ENCODE data around the gene AMBRA1.
A peak's percentile ranks its signal among the peaks of the same experiment; 100 is the strongest.
"Not testable (repeated sequence)": the region's sequence is repeated elsewhere in the genome, so short reads cannot be mapped to it uniquely, and the experiment has no call there.

Gene AMBRA1

DNA sequence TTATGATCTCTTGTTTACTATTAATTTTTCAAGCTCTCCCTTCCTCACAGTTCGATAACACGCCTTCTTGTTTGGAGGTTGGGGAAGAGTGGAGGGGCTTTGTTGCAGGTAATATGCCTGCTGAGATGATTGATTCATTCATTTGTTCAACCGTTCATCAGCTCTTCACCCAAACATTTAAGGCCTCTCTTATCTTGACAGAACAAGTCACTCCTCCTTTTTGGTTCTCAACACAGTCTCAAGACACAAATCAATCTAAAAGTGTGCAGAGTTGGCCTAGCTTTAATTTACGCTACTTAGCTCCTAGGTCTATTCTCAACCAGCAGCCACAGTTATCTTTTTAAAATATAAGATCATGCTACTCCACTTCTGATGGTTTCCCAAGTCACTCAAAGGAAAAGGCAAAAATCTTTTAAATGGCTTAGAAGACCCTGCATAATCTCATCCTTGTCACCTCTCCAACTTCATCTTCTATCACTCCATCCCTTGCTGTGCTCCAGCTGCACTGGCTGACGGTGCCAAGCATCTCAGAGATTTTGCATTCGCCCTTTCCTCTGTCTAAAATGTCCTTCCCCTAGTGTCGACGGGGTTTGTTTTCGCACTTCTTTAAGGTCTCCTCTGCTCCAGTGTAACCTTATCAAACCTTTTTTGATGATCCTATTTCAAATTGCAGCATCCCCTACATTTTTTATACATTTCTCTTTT lies 60.3 kb downstream of the AMBRA1 start:
- no peak for DNase-seq (ENCODE audit: low read depth in 2 of 2)

GRCh38 chr11:46529928-46530574 lies 63.8 kb downstream of the AMBRA1 start:
- DNase-seq (ENCODE audit: low read depth in 2 of 2): no peak

- DNase-seq (ENCODE audit: low read depth in 2 of 2): peak; percentile 62 to 72
Observed at GRCh38 chr11:46529095-46529905, 64.5 kb downstream of the AMBRA1 start.

DNA sequence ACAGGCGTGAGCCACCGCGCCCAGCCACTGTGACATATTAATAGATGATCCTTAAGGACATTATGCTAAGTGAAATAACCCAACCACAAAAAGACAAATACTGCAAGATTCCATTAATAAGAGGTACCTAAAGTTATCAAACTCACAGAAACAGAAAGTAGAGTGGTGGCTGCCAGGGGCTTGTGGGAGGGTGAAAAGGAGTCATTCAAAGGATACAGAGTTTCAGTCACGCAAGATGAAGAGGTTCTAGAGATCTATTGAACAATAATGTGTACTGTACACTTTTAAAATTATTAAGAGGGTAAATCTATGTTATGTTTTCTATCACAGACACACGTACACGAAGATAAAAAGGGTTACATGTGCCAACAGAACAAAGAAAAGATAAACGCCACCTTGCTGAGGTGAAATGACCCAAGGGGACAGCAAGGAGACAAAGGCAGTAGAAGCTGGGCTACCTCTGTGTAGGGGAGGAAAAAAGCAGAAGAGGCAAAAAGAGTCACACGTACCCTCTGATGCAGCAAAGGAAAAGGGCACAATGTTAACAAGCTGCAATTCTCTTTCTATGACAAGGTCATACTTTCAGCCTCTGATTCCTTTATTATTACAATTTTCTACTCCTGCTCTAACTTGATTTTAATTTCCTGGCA lies 65.3 kb downstream of the AMBRA1 start:
- DNase-seq (ENCODE audit: low read depth in 2 of 2): no peak

DNA sequence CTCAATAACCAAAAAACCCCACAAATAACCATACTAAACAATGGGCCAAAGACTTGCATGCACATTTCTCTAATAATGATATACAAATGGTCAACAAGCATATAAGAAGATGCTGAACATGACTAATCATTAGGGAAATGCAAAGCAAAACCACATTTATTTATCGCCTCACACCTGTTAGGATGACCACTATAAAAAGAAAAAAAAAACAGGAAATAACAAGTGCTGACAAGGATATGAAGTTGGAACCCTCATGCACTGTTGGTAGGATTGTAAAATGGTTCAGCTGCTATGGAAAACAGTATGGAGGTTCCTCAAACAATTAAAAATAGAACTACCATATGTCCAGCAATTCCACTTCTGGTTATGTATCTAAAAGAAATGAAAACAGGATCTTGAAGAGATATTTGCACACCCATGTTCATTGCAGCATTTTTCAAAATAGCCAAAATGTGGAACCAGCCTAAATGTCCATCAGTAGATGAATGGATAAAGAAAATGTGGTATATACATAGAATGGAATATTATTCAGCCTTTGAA lies 66.2 kb downstream of the AMBRA1 start:
- no peak for DNase-seq (ENCODE audit: low read depth in 2 of 2)

- DNase-seq (ENCODE audit: low read depth in 2 of 2): no peak
Observed at GRCh38 chr11:46526216-46527215, 67.3 kb downstream of the AMBRA1 start.

- DNase-seq (ENCODE audit: low read depth in 2 of 2): no peak
Observed at GRCh38 chr11:46524201-46524770, 69.5 kb downstream of the AMBRA1 start.

- no peak for DNase-seq (ENCODE audit: low read depth in 2 of 2)
Observed at GRCh38 chr11:46523290-46523689, 70.5 kb downstream of the AMBRA1 start.

GRCh38 chr11:46522682-46523281 lies 71.0 kb downstream of the AMBRA1 start:
- no peak for DNase-seq (ENCODE audit: low read depth in 2 of 2)

DNA sequence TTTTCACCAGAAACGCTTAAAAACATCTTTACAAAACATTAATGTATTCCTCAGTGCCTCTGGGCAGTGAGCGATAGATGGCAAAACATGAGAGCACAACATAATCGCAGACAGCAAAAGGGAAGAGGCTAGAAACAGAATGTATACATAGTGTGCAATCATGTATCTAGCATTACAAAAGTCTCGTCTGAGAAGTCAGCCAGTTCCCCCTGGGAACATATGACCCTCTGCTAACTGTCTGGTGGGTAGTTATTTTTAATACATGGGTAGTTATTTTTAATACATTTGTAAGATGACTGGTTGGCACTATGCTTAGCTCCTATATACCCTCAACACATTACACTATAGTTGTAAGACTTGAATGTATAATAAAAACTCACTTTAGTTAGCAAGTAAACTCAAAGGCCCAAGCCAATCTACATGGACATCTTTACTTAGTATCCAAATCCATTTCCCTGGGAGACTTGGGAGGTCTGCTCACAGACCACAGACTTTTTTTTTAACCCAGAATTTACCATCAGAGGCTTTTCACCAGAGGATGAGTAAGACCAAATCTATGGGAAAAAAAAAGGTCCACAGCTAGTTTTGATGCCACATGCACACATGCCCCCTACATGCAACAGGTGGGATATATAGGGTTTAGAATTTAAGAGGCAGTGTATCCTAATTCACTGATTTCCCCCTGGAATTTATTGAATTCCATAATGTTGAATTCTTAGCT lies 71.7 kb downstream of the AMBRA1 start:
- DNase-seq (ENCODE audit: low read depth in 2 of 2): no peak

DNA sequence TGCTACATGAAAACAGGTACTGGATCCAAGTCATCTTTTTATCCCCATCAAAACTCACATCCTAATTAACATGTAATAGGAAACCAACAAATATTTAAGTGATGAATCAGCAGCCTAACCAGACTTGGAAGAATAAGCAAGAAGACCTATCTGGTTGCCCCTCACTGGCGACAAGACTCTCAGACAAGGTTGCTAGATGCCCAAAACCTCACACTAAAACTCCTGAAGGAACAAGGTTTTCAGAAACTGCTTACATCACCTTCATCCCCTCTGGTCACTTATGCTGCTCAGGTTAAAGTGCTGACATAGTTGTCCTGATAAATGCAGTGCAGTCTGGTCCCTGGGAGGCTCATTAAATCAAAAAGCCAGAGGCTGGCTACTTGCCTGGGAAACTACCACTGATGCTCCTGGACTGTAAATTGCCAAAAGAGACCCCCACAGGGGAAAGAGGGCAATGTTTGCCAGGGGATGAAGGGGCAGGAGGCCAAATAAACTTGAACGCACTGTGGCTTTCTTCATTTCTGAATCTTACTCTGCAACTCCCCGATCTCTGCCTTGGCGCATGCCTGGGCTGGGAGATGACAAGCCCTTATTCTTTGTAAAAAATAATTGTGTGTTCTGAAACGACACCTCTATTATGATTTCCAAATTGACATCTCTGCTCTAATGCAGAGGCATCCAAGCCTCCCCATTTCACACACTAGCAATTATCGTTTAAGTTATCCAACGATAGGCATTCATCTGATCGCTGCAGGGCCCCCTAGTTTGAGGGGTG lies 72.7 kb downstream of the AMBRA1 start:
- DNase-seq (ENCODE audit: low read depth in 2 of 2): no peak

- DNase-seq (ENCODE audit: low read depth in 2 of 2): no peak
Observed at GRCh38 chr11:46519351-46519750, 74.5 kb downstream of the AMBRA1 start.

DNA sequence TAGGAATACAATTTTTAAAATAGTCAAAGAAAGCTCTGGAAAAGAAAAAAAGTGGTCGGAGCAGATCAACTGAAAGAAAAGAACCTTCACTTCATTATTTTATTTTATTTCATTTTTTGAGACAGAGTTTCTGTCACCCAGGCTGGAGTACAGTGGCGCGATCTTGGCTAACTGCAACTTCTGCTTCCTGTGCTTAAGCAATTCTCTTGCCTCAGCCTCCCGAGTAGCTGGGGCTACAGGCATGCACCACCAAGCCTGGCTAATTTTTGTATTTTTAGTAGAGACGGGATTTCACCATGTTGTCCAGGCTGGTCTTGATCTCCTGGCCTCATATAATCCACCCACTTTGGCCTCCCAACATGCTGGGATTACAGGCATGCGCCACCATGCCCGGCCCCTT lies 74.9 kb downstream of the AMBRA1 start:
- not testable (repeated sequence) for DNase-seq (ENCODE audit: low read depth in 2 of 2)

GRCh38 chr11:46514370-46514769 lies 79.5 kb downstream of the AMBRA1 start:
- DNase-seq (ENCODE audit: low read depth in 2 of 2): no peak

- no peak for DNase-seq (ENCODE audit: low read depth in 2 of 2)
Observed at GRCh38 chr11:46513934-46514342, 79.9 kb downstream of the AMBRA1 start.

GRCh38 chr11:46512261-46512881 lies 81.5 kb downstream of the AMBRA1 start:
- DNase-seq (ENCODE audit: low read depth in 2 of 2): no peak

DNA sequence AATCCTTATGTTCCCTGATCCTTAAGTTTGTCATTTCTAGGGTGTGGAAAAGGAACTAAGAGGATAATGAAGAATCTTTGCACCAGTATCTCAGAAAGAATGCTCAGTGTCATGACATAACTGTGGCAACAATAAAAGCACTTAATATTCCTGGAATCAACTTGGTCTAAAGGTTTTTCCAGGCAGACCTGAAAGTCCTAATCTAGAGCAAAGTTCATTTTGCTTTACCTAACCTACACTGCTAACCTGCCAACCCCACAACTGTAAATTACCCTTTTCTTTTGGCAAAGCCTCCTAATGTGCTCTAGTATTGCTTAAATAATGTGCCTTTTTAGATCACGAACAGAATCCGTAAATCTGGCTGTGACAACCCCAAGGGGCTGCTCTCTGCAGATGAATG lies 82.5 kb downstream of the AMBRA1 start:
- no peak for DNase-seq (ENCODE audit: low read depth in 2 of 2)

GRCh38 chr11:46508360-46508759 lies 85.5 kb downstream of the AMBRA1 start:
- DNase-seq (ENCODE audit: low read depth in 2 of 2): no peak
